HG03196 (cell line): ENCODE measurements around the gene DNMT3L.
"Not testable (repeated sequence)": the region's sequence is repeated elsewhere in the genome, so short reads cannot be mapped to it uniquely, and the experiment has no call there.

ENCODE experiments used
- ATAC-seq: cut with Tn5 transposase; IDR thresholded peaks from one replicate; pipeline ENCODE4 v1.9.1; 2021; ENCODE audit not compliant: unreplicated experiment

The DNMT3L gene

GRCh38 chr21:44199448-44199847 is 62.2 kb downstream of the DNMT3L start:
- no peak for ATAC-seq

- ATAC-seq, result not testable (repeated sequence)
These were observed 64.6 kb downstream of the DNMT3L start for GRCh38 chr21:44197156-44197516.
